Measurements from ENCODE around the gene VIL1. TPM values are rescaled to one million over a fixed set of nuclear protein-coding genes. Genes with fewer than 3 reads are reported as not detected.

The VIL1 gene
- total and polyA plus RNA-seq, 2 of the 8 experiments (the other 6 are each of a cell fraction or from before 2014, with no cell fraction given), result 6.2 to 7.0 TPM

DNA sequence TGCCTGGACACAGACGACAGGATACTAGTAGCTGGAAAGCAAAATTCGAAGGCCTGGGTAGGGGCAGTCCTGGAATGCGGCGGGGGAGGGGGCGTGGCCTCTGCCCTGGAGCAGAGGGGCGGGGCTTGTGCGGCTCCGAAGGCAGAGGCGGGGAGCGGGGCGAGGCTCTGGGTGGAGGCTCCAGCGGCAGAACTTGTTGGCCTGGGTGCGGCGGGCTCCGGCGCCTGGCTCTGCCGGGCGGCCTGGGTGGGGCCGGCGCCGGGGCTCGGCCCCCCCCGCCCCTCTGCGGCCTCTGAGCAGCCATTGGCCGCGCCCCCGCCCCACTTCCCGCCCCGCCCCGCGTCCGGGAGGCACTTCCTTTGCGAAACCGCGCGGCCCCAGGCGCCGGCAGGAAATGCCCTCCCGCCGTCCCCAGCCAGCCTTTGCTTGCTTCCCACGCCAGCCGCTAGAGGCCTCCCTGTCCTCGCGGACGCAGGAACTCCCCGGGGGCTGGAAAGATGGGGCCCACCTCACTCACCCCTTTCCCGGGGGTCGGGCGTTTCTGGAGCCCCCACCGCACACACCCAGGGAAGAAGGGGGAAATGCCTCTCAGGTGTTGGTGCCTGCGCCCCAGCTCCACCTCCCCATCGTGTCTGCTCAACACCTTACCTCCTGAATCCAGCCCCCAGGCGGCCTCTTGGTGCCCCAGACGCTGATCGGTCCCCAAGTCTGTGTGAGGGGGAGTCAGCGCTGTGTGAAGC, 12.5 kb upstream of the VIL1 start (continued):
- TF ChIP-seq E2F6 (IDR thresholded peaks at IDR 0.05), result peak; percentile 11; the same call in 1 of the 2 replicates
- no peak for TF ChIP-seq SAP30 (IDR thresholded peaks at IDR 0.05; ENCODE audit: insufficient read depth, insufficient replicate concordance, low read length)
- peak; percentile 59; the same call in 1 of the 2 replicates for TF ChIP-seq YY1 (IDR thresholded peaks at IDR 0.05; ENCODE audit: low read depth, low read length)
- TF ChIP-seq CREB1 (IDR thresholded peaks at IDR 0.05), result peak; percentile 34; the same call in 1 of the 2 replicates
- peak; percentile 71 for TF ChIP-seq CTBP2 (IDR thresholded peaks at IDR 0.05; ENCODE audit: borderline replicate concordance, insufficient read depth, insufficient read length, low read length)
- peak; percentile 8 for TF ChIP-seq ASH2L (IDR thresholded peaks at IDR 0.05; ENCODE audit: low read length)
- peak; percentile 7; the same call in 1 of the 2 replicates for TF ChIP-seq BACH1 (IDR thresholded peaks at IDR 0.05; ENCODE audit: low read length)
- TF ChIP-seq RAD21 (IDR thresholded peaks at IDR 0.05 in 1 of 2, conservative IDR thresholded peaks at IDR 0.05 in 1 of 2; ENCODE audit: low read depth in 2 of 2, low read length in 2 of 2), result peak; percentile 80
- TF ChIP-seq TAF1 (IDR thresholded peaks at IDR 0.05; ENCODE audit: low read depth, low read length), result peak; percentile 15; the same call in 1 of the 2 replicates
- TF ChIP-seq CEBPB (IDR thresholded peaks at IDR 0.05; ENCODE audit: low read depth, low read length), result no peak
- peak; percentile 21; the same call in 1 of the 2 replicates for TF ChIP-seq SP4 (IDR thresholded peaks at IDR 0.05; ENCODE audit: low read length)
